Mucosa of rectum (tissue), 2 donors: ENCODE measurements around the gene CSTPP1.

Source experiments
- H3K27ac ChIP-seq, 2 donors: one replicate each; pipeline ENCODE4 v1.7.0; 2013; ENCODE audit warnings: inconsistent platforms in 2 of 2, low read depth in 2 of 2, low read length in 2 of 2
- H3K27me3 ChIP-seq, 2 donors: one replicate each; pipeline ENCODE4 v1.7.0; 2013; ENCODE audit warnings: low read length in 2 of 2; ENCODE audit not compliant: control insufficient read depth in 2 of 2, insufficient read depth in 2 of 2
- H3K36me3 ChIP-seq, 2 donors: one replicate each; pipeline ENCODE4 v1.7.0; 2013; ENCODE audit warnings: low read length in 2 of 2; ENCODE audit not compliant: control insufficient read depth in 2 of 2, insufficient read depth in 2 of 2
- H3K4me1 ChIP-seq, 2 donors: one replicate each; pipeline ENCODE4 v1.7.0; 2013; ENCODE audit warnings: low read length in 2 of 2, mild to moderate bottlenecking in 1 of 2; ENCODE audit not compliant: control insufficient read depth in 2 of 2, insufficient read depth in 2 of 2
- H3K4me3 ChIP-seq, 2 donors: one replicate each; pipeline ENCODE4 v1.7.0; 2013; ENCODE audit warnings: low read length in 2 of 2
- H3K9ac ChIP-seq, 2 donors: one replicate each; pipeline ENCODE4 v1.7.0; 2013; ENCODE audit warnings: low read length in 2 of 2, low read depth in 1 of 2, mild to moderate bottlenecking in 1 of 2
- H3K9me3 ChIP-seq, 2 donors: one replicate each; pipeline ENCODE4 v1.7.0; 2013; ENCODE audit warnings: low read length in 2 of 2; ENCODE audit not compliant: control insufficient read depth in 2 of 2
- donor health status: healthy.
- donor health status: Normal muscosa, but diverticular disease.

CSTPP1 gene

GRCh38 chr11:47171061-47171838 lies 234.7 kb downstream of the CSTPP1 start:
- H3K4me1 ChIP-seq, result peaks cover 8 to 14% of the 10 kb centered on the region in 2 donors
- H3K4me3 ChIP-seq, result no peak overlapping the region
- H3K9me3 ChIP-seq, result no peaks in the 10 kb centered on the region
- no peak overlapping the region for H3K27ac ChIP-seq
- H3K9ac ChIP-seq, result no peak overlapping the region
- H3K36me3 ChIP-seq, result peaks cover 58 to 71% of the 10 kb centered on the region in 2 donors
- no peaks in the 10 kb centered on the region for H3K27me3 ChIP-seq

- Histone ChIP-seq H3K27me3 (no peaks in the 10 kb centered on the region), H3K9ac (no peak overlapping the region), H3K4me1 (peaks cover 8 to 14% of the 10 kb centered on the region in 2 donors), H3K27ac (no peak overlapping the region), H3K9me3 (no peaks in the 10 kb centered on the region), H3K4me3 (no peak overlapping the region), H3K36me3 (peaks cover 52 to 65% of the 10 kb centered on the region in 2 donors)
These were observed 235.3 kb downstream of the CSTPP1 start for GRCh38 chr11:47171856-47172255.

GRCh38 chr11:47172740-47173336 lies 236.3 kb downstream of the CSTPP1 start:
- Histone ChIP-seq H3K4me1 (peaks cover 13 to 19% of the 10 kb centered on the region in 2 donors), H3K9me3 (no peaks in the 10 kb centered on the region), H3K4me3 (no peak overlapping the region), H3K27me3 (no peaks in the 10 kb centered on the region), H3K36me3 (peaks cover 42 to 56% of the 10 kb centered on the region in 2 donors), H3K27ac (no peak overlapping the region), H3K9ac (no peak overlapping the region)

- Histone ChIP-seq H3K4me3 (peak overlapping the region; percentile 89 to 97), H3K27me3 (no peaks in the 10 kb centered on the region), H3K27ac (peak overlapping the region in 1 of 2 donors; percentile 88), H3K9me3 (no peaks in the 10 kb centered on the region), H3K4me1 (peaks cover 17 to 23% of the 10 kb centered on the region in 2 donors), H3K9ac (peak overlapping the region; percentile 91 to 97), H3K36me3 (peaks cover 31 to 39% of the 10 kb centered on the region in 2 donors)
These were observed 239.3 kb downstream of the CSTPP1 start for GRCh38 chr11:47175746-47176327.

- H3K36me3 ChIP-seq, result peaks cover 24 to 31% of the 10 kb centered on the region in 2 donors
- H3K4me3 ChIP-seq, result peak within 1 kb of the TSS; percentile 89 to 97
- no peaks in the 10 kb centered on the region for H3K27me3 ChIP-seq
- peaks cover 17 to 23% of the 10 kb centered on the region in 2 donors for H3K4me1 ChIP-seq
- no peaks in the 10 kb centered on the region for H3K9me3 ChIP-seq
- peak within 1 kb of the TSS; percentile 98 to 99 for H3K27ac ChIP-seq
- peak within 1 kb of the TSS; percentile 95 to 98 for H3K9ac ChIP-seq
These were observed 240.0 kb downstream of the CSTPP1 start, which contains the start of gene ARFGAP2 for GRCh38 chr11:47176328-47177228. Gene ARFGAP2 (minus strand): TSS chr11:47176879. CDS start chr11:47176853, 26 bp downstream.

- H3K27me3 ChIP-seq, result no peaks in the 10 kb centered on the region
- peaks cover 17 to 25% of the 10 kb centered on the region in 2 donors for H3K36me3 ChIP-seq
- H3K27ac ChIP-seq, result peak overlapping the region; percentile 98 to 99
- peak overlapping the region; percentile 95 to 98 for H3K9ac ChIP-seq
- H3K9me3 ChIP-seq, result no peaks in the 10 kb centered on the region
- peaks cover 17 to 23% of the 10 kb centered on the region in 2 donors for H3K4me1 ChIP-seq
- H3K4me3 ChIP-seq, result peak overlapping the region; percentile 76 to 91
These were observed 240.8 kb downstream of the CSTPP1 start for GRCh38 chr11:47177229-47177845.

- H3K27me3 ChIP-seq, result no peaks in the 10 kb centered on the region
- H3K4me1 ChIP-seq, result peaks cover 17 to 22% of the 10 kb centered on the region in 2 donors
- peak overlapping the region; percentile 76 to 91 for H3K4me3 ChIP-seq
- peak overlapping the region; percentile 95 to 98 for H3K9ac ChIP-seq
- H3K36me3 ChIP-seq, result peaks cover 12 to 20% of the 10 kb centered on the region in 2 donors
- H3K27ac ChIP-seq, result peak overlapping the region; percentile 98 to 99
- no peaks in the 10 kb centered on the region for H3K9me3 ChIP-seq
These were observed 241.3 kb downstream of the CSTPP1 start for GRCh38 chr11:47177846-47178245.

- peaks cover 8 to 15% of the 10 kb centered on the region in 2 donors for H3K36me3 ChIP-seq
These were observed 241.8 kb downstream of the CSTPP1 start for GRCh38 chr11:47178316-47178715.

More at GRCh38 chr11:47178316-47178715, 241.8 kb downstream of the CSTPP1 start:
- Histone ChIP-seq H3K4me1 (peaks cover 17 to 19% of the 10 kb centered on the region in 2 donors), H3K4me3 (no peak overlapping the region), H3K27ac (peak overlapping the region in 1 of 2 donors; percentile 99), H3K27me3 (no peaks in the 10 kb centered on the region), H3K9me3 (no peaks in the 10 kb centered on the region), H3K9ac (no peak overlapping the region)
